ENCODE measurements around the gene KDM4C. TPM values are rescaled to one million over a fixed set of nuclear protein-coding genes. Genes with fewer than 3 reads are reported as not detected.

The KDM4C gene
- total and polyA plus RNA-seq, 2 donors (not counting 1 experiment from before 2014, with no cell fraction given): 49.7 to 141 TPM

- H3K27ac ChIP-seq (ENCODE audit: low read length in 2 of 2): no peak overlapping the region
- Mint-ChIP-seq H3K4me3 (no peak overlapping the region), H3K27ac (no peak overlapping the region), H3K4me1 (peaks cover 18% of the 10 kb centered on the region), H3K27me3 (no peaks in the 10 kb centered on the region), H3K9me3 (ENCODE audit: insufficient read depth) (no peaks in the 10 kb centered on the region)
- no peak overlapping the region for H3K4me2 ChIP-seq (replicated peaks; ENCODE audit: low read depth, low read length, poor library complexity, severe bottlenecking)
- peaks cover 63% of the 10 kb centered on the region for H3K79me2 ChIP-seq (ENCODE audit: control insufficient read depth, insufficient read depth, low read length)
- H3K4me3 ChIP-seq (ENCODE audit: control extremely low read depth in 1 of 5, extremely low read depth in 1 of 5, insufficient read depth in 1 of 5, low read depth in 2 of 5, low read length in 4 of 5): no peak overlapping the region
- H3K9ac ChIP-seq (ENCODE audit: low read length): no peak overlapping the region
- no peak overlapping the region for H2AFZ ChIP-seq (ENCODE audit: insufficient read depth, low read depth, low read length, poor library complexity, severe bottlenecking)
- peaks cover 0 to 7% of the 10 kb centered on the region in 2 experiments for H3K36me3 ChIP-seq (replicated peaks in 1 of 2; ENCODE audit: control extremely low read depth in 1 of 2, control insufficient read depth in 1 of 2, extremely low read depth in 1 of 2, insufficient read depth in 2 of 2, low read length in 1 of 2)
- intact Hi-C loops (cut with micrococcal nuclease): no loop called here
- ChIA-PET POLR2A (interaction anchor here (0.6 kb wide), 1 partner anchor 48 kb away, joined by 3 read pairs; no protein-coding TSS in a partner anchor), CTCF (no interaction called here)
- H4K20me1 ChIP-seq (ENCODE audit: control insufficient read depth, insufficient read depth, low read length, poor library complexity, severe bottlenecking): peaks cover 21% of the 10 kb centered on the region
- H3K9me3 ChIP-seq (ENCODE audit: control extremely low read depth in 1 of 3, control insufficient read depth in 2 of 3, insufficient read depth in 1 of 3, low read length in 2 of 3): no peaks in the 10 kb centered on the region
- TF ChIP-seq EZH2 (IDR thresholded peaks at IDR 0.05; ENCODE audit: borderline replicate concordance, insufficient read depth, low read depth, low read length, poor library complexity, severe bottlenecking) (no peak), CTCF (IDR thresholded peaks at IDR 0.05) (no peak)
- no peaks in the 10 kb centered on the region for H3K27me3 ChIP-seq (replicated peaks in 1 of 4; ENCODE audit: control extremely low read depth in 1 of 4, control insufficient read depth in 3 of 4, insufficient read depth in 4 of 4, low read length in 3 of 4)
- DNase-seq (no peak), ATAC-seq (ENCODE audit: low read depth) (no peak)
- no peaks in the 10 kb centered on the region for H3K4me1 ChIP-seq (ENCODE audit: control insufficient read depth in 2 of 2, insufficient read depth in 2 of 2, low read length in 2 of 2)
- 100% methylated on average over 2 of the region's 4 CpGs for WGBS (ENCODE audit: insufficient coverage)
Measured at GRCh38 chr9:6942406-6942805, 184.6 kb downstream of the KDM4C start.

GRCh38 chr9:6943293-6943692 lies 185.5 kb downstream of the KDM4C start:
- no peaks in the 10 kb centered on the region for H3K27me3 Mint-ChIP-seq
- no peaks in the 10 kb centered on the region for H3K9me3 ChIP-seq (ENCODE audit: control extremely low read depth in 1 of 3, control insufficient read depth in 2 of 3, insufficient read depth in 1 of 3, low read length in 2 of 3)
- no peak overlapping the region for H3K4me2 ChIP-seq (replicated peaks; ENCODE audit: low read depth, low read length, poor library complexity, severe bottlenecking)
- WGBS (ENCODE audit: insufficient coverage): 100% methylated on average over 3 of the region's 6 CpGs
- H3K4me1 Mint-ChIP-seq: peaks cover 22% of the 10 kb centered on the region
- no peak overlapping the region for H2AFZ ChIP-seq (ENCODE audit: insufficient read depth, low read depth, low read length, poor library complexity, severe bottlenecking)
- H3K27ac Mint-ChIP-seq: no peak overlapping the region
- H3K4me3 ChIP-seq (ENCODE audit: control extremely low read depth in 1 of 5, extremely low read depth in 1 of 5, insufficient read depth in 1 of 5, low read depth in 2 of 5, low read length in 4 of 5): no peak overlapping the region
- ChIA-PET CTCF (interaction anchor here (1.0 kb wide), 1 partner anchor 8 kb away, joined by 4 read pairs; no protein-coding TSS in a partner anchor), POLR2A (no interaction called here)
- H3K27me3 ChIP-seq (replicated peaks in 1 of 4; ENCODE audit: control extremely low read depth in 1 of 4, control insufficient read depth in 3 of 4, insufficient read depth in 4 of 4, low read length in 3 of 4): no peaks in the 10 kb centered on the region
- intact Hi-C loops (cut with micrococcal nuclease): no loop called here
- no peak overlapping the region for H3K4me3 Mint-ChIP-seq
- H3K9ac ChIP-seq (ENCODE audit: low read length): no peak overlapping the region
- DNase-seq (no peak), ATAC-seq (ENCODE audit: low read depth) (no peak)
- peaks cover 21% of the 10 kb centered on the region for H4K20me1 ChIP-seq (ENCODE audit: control insufficient read depth, insufficient read depth, low read length, poor library complexity, severe bottlenecking)
- H3K4me1 ChIP-seq (ENCODE audit: control insufficient read depth in 2 of 2, insufficient read depth in 2 of 2, low read length in 2 of 2): peaks cover 0 to 4% of the 10 kb centered on the region in 2 donors
- H3K9me3 Mint-ChIP-seq (ENCODE audit: insufficient read depth): no peaks in the 10 kb centered on the region
- peaks cover 0 to 7% of the 10 kb centered on the region in 2 experiments for H3K36me3 ChIP-seq (replicated peaks in 1 of 2; ENCODE audit: control extremely low read depth in 1 of 2, control insufficient read depth in 1 of 2, extremely low read depth in 1 of 2, insufficient read depth in 2 of 2, low read length in 1 of 2)
- no peak overlapping the region for H3K27ac ChIP-seq (ENCODE audit: low read length in 2 of 2)
- no peak for TF ChIP-seq EZH2 (IDR thresholded peaks at IDR 0.05; ENCODE audit: borderline replicate concordance, insufficient read depth, low read depth, low read length, poor library complexity, severe bottlenecking)
- TF ChIP-seq CTCF (IDR thresholded peaks at IDR 0.05): no peak
- peaks cover 61% of the 10 kb centered on the region for H3K79me2 ChIP-seq (ENCODE audit: control insufficient read depth, insufficient read depth, low read length)
